Trophoblast cell (in vitro differentiated cells and primary cell): Measurements from ENCODE around the gene REXO2.

Source experiments
- DNase-seq, 2 donors: peaks; one replicate each; pipeline ENCODE4 v3.0.0-alpha.2; 2016
- H2AFZ ChIP-seq: 2 replicates; pipeline ENCODE4 v1.6.1; 2013; ENCODE audit warnings: low read length, moderate library complexity, mild to moderate bottlenecking; ENCODE audit not compliant: insufficient read depth, poor library complexity
- H2AK5ac ChIP-seq: 2 replicates; pipeline ENCODE4 v1.6.1; 2013; ENCODE audit warnings: mild to moderate bottlenecking, low read length
- H2BK120ac ChIP-seq: 2 replicates; pipeline ENCODE4 v1.6.1; 2013; ENCODE audit warnings: low read length, mild to moderate bottlenecking, moderate library complexity; ENCODE audit not compliant: insufficient read depth, poor library complexity
- H2BK12ac ChIP-seq: 2 replicates; pipeline ENCODE4 v1.6.1; 2013; ENCODE audit warnings: mild to moderate bottlenecking, low read length, moderate library complexity
- H2BK5ac ChIP-seq: 2 replicates; pipeline ENCODE4 v1.6.1; 2013; ENCODE audit warnings: low read length, low read depth, moderate library complexity, mild to moderate bottlenecking; ENCODE audit not compliant: poor library complexity
- H3K14ac ChIP-seq: 2 replicates; pipeline ENCODE4 v1.6.1; 2013; ENCODE audit warnings: mild to moderate bottlenecking, low read length
- H3K18ac ChIP-seq: 2 replicates; pipeline ENCODE4 v1.6.1; 2013; ENCODE audit warnings: mild to moderate bottlenecking, low read length
- H3K23ac ChIP-seq: 2 replicates; pipeline ENCODE4 v1.6.1; 2013; ENCODE audit warnings: low read length
- H3K27ac ChIP-seq: 2 replicates; pipeline ENCODE4 v1.5.1; 2013; ENCODE audit warnings: low read depth, mild to moderate bottlenecking, inconsistent platforms, low read length, moderate library complexity
- H3K27me3 ChIP-seq: 2 replicates; pipeline ENCODE4 v1.6.1; 2013; ENCODE audit warnings: inconsistent platforms, mild to moderate bottlenecking, low read length, moderate library complexity; ENCODE audit not compliant: insufficient read depth
- H3K36me3 ChIP-seq, 2 experiments: 1 replicate in 1 of 2; 2 replicates in 1 of 2; pipeline ENCODE4 v1.6.1; 2013; ENCODE audit warnings: low read length in 2 of 2, mild to moderate bottlenecking in 2 of 2, moderate library complexity in 1 of 2; ENCODE audit not compliant: insufficient read depth in 2 of 2, control insufficient read depth in 1 of 2
- H3K4ac ChIP-seq: 2 replicates; pipeline ENCODE4 v1.6.1; 2013; ENCODE audit warnings: low read depth, mild to moderate bottlenecking, low read length, moderate library complexity
- H3K4me1 ChIP-seq, 2 experiments: 1 replicate in 1 of 2; 2 replicates in 1 of 2; pipeline ENCODE4 v1.6.1; 2013; ENCODE audit warnings: low read length in 2 of 2, mild to moderate bottlenecking in 2 of 2, moderate library complexity in 1 of 2; ENCODE audit not compliant: insufficient read depth in 2 of 2, control insufficient read depth in 1 of 2
- H3K4me2 ChIP-seq: 2 replicates; pipeline ENCODE4 v1.6.1; 2013; ENCODE audit warnings: inconsistent platforms, mild to moderate bottlenecking, low read length, moderate library complexity
- H3K4me3 ChIP-seq: 2 replicates; pipeline ENCODE4 v1.5.1; 2013; ENCODE audit warnings: mild to moderate bottlenecking, low read depth, low read length, inconsistent platforms
- H3K79me1 ChIP-seq: one replicate; pipeline ENCODE4 v1.6.1; 2013; ENCODE audit warnings: low read length
- H3K79me2 ChIP-seq: 2 replicates; pipeline ENCODE4 v1.6.1; 2013; ENCODE audit warnings: low read length, mild to moderate bottlenecking; ENCODE audit not compliant: control insufficient read depth, insufficient read depth, poor library complexity
- H3K9ac ChIP-seq: 2 replicates; pipeline ENCODE4 v1.6.1; 2013; ENCODE audit warnings: mild to moderate bottlenecking, low read length
- H3K9me3 ChIP-seq: 2 replicates; pipeline ENCODE4 v1.6.1; 2013; ENCODE audit warnings: low read depth, mild to moderate bottlenecking, control low read depth, inconsistent platforms, low read length; ENCODE audit not compliant: insufficient read depth
- H4K12ac ChIP-seq: 2 replicates; pipeline ENCODE4 v1.6.1; 2013; ENCODE audit warnings: low read depth, mild to moderate bottlenecking, low read length, moderate library complexity
- H4K8ac ChIP-seq: 2 replicates; pipeline ENCODE4 v1.6.1; 2013; ENCODE audit warnings: low read depth, mild to moderate bottlenecking, low read length, moderate library complexity
- H4K91ac ChIP-seq: one replicate; pipeline ENCODE4 v1.6.1; 2013; ENCODE audit warnings: low read depth, mild to moderate bottlenecking, low read length, moderate library complexity
- WGBS: extraction: QIAGEN DNeasy Blood & Tissue Kit; methylation state at CpG from one replicate; pipeline ENCODE4 v1.1.7; 2013; ENCODE audit warnings: missing lambda C conversion rate; ENCODE audit not compliant: insufficient read length, insufficient coverage; ENCODE audit errors: extremely low coverage; 5-methylcytosine and 5-hydroxymethylcytosine counted together

Gene REXO2

DNA sequence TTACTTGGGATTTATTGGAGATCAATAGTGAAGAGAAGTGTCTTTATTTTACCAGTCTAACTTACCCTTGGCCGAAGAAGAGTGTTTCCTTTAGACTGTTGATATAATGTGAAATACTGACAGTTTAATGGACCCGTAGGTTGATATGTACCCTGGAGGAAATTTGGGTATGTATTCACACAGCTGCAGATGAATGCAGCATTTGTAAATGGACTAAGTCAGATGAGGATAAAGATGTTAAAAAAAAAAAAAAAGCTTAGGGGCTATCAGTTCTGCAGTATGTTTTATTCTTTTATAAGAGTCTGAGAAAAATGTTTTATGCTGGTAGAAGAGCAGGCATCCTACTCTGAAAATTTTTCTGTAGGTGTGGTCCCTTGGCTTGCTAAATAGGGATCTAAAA is 2.7 kb downstream of the REXO2 start:
- H4K12ac ChIP-seq: no peak overlapping the region
- H2BK5ac ChIP-seq: no peak overlapping the region
- H4K8ac ChIP-seq: no peak overlapping the region
- H3K79me2 ChIP-seq: peaks cover 12% of the 10 kb centered on the region
- peaks cover 12% of the 10 kb centered on the region for H3K79me1 ChIP-seq
- H3K9ac ChIP-seq: no peak overlapping the region
- H3K27me3 ChIP-seq: no peaks in the 10 kb centered on the region
- no peak overlapping the region for H3K14ac ChIP-seq
- no peak overlapping the region for H2AFZ ChIP-seq
- H2BK12ac ChIP-seq: no peak overlapping the region
- no peak overlapping the region for H3K18ac ChIP-seq
- WGBS: no CpG with 5 or more reads among the region's 2 CpGs
- H3K4me3 ChIP-seq: no peak overlapping the region
- H3K4me1 ChIP-seq: peaks cover 6 to 11% of the 10 kb centered on the region in 2 experiments
- H3K9me3 ChIP-seq: peaks cover 2% of the 10 kb centered on the region
- peaks cover 0 to 4% of the 10 kb centered on the region in 2 experiments for H3K36me3 ChIP-seq
- H3K27ac ChIP-seq: no peak overlapping the region
- no peak overlapping the region for H2BK120ac ChIP-seq
- H2AK5ac ChIP-seq: no peak overlapping the region
- no peak overlapping the region for H4K91ac ChIP-seq
- H3K4ac ChIP-seq: no peak overlapping the region
- H3K23ac ChIP-seq: no peak overlapping the region
- H3K4me2 ChIP-seq: no peak overlapping the region
- DNase-seq: no peak

DNA sequence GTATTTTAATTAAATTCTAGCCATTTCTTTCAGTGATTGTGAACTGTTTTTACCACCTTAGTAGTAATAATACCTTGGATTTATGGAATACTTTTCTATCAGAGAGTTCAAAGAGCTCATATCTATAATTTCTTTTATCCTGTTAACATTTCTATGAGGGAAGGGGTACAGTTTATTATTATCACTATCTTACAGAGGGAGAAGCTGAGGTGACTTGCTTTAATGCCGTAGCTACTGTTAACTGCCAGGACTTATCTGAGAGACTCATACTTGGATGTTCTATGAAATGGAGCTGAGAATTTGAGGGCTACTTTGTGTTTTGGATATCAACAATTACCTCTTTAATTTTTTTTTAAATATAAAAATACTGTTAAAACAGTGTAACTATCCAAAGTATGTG is 3.3 kb downstream of the REXO2 start:
- Histone ChIP-seq H3K14ac (no peak overlapping the region), H2BK12ac (no peak overlapping the region), H3K4me1 (peaks cover 6 to 11% of the 10 kb centered on the region in 2 experiments), H2AFZ (no peak overlapping the region), H2BK120ac (no peak overlapping the region), H3K9ac (no peak overlapping the region), H3K36me3 (peaks cover 0 to 4% of the 10 kb centered on the region in 2 experiments), H2BK5ac (no peak overlapping the region), H4K8ac (no peak overlapping the region), H3K27me3 (no peaks in the 10 kb centered on the region), H3K18ac (no peak overlapping the region), H4K91ac (no peak overlapping the region), H3K9me3 (peaks cover 2% of the 10 kb centered on the region), H3K79me1 (peaks cover 12% of the 10 kb centered on the region), H4K12ac (no peak overlapping the region), H3K79me2 (peaks cover 12% of the 10 kb centered on the region), H3K23ac (no peak overlapping the region), H3K4ac (no peak overlapping the region), H3K27ac (no peak overlapping the region), H3K4me2 (no peak overlapping the region), H3K4me3 (no peak overlapping the region), H2AK5ac (no peak overlapping the region)
- WGBS: no CpG with 5 or more reads among the region's 1 CpG
- no peak for DNase-seq

DNA sequence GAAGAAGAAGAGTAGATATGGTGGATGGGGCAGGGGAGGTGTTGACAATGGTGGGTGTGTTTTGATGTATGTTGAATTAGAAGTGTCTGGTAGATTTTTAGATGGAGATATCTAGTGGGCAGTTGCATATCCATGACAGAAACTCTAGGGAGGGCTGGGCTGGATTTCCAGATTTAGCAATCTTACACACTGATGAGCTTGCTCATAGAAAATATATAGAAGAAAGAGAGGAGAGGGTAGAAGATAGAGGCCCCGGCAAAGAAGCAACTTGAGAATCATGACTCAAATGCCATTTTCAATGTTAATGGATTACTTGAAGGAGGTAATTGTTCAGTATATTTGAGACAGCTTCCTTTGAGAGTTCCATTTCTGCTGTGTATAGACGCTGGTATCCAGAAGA is 8.2 kb downstream of the REXO2 start:
- Histone ChIP-seq H3K4me3 (no peak overlapping the region), H3K4ac (no peak overlapping the region), H4K8ac (no peak overlapping the region), H3K79me2 (peaks cover 2% of the 10 kb centered on the region), H2BK12ac (no peak overlapping the region), H3K4me2 (no peak overlapping the region), H3K9me3 (no peaks in the 10 kb centered on the region), H2AFZ (no peak overlapping the region), H2BK5ac (no peak overlapping the region), H3K14ac (no peak overlapping the region), H3K9ac (no peak overlapping the region), H3K4me1 (peaks cover 3 to 5% of the 10 kb centered on the region in 2 experiments), H2BK120ac (no peak overlapping the region), H4K91ac (no peak overlapping the region), H3K23ac (no peak overlapping the region), H3K27me3 (no peaks in the 10 kb centered on the region), H3K18ac (no peak overlapping the region), H4K12ac (no peak overlapping the region), H3K36me3 (peaks cover 0 to 8% of the 10 kb centered on the region in 2 experiments), H2AK5ac (no peak overlapping the region), H3K79me1 (no peaks in the 10 kb centered on the region), H3K27ac (no peak overlapping the region)
- no peak for DNase-seq
- no CpG with 5 or more reads among the region's 2 CpGs for WGBS

DNA sequence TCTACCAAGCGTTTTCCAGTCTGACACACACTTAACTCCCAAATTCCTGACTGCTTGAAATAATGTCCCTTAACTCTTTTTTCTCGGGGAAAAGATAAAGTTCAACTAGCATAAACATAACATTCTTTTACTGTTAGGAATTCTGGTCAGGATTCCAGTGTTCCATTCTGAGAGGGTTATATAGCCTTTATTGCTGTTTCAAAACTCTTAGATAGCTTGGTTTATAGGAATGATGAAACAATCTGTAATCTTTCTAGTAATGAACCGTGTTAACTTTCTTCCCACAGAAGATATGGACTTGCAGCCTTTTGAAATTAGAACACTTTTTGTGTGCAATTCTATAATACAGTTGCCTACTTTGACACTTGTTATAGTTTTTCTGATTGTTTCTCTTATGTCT is 8.6 kb downstream of the REXO2 start:
- Histone ChIP-seq H4K8ac (no peak overlapping the region), H2BK12ac (no peak overlapping the region), H2AK5ac (no peak overlapping the region), H3K4me3 (no peak overlapping the region), H3K4ac (no peak overlapping the region), H3K9me3 (no peaks in the 10 kb centered on the region), H3K14ac (no peak overlapping the region), H3K18ac (no peak overlapping the region), H3K27me3 (no peaks in the 10 kb centered on the region), H4K91ac (no peak overlapping the region), H2BK120ac (no peak overlapping the region), H3K4me1 (peaks cover 3 to 5% of the 10 kb centered on the region in 2 experiments), H4K12ac (no peak overlapping the region), H2AFZ (no peak overlapping the region), H3K79me2 (peaks cover 2% of the 10 kb centered on the region), H3K36me3 (peaks cover 0 to 9% of the 10 kb centered on the region in 2 experiments), H3K23ac (no peak overlapping the region), H3K27ac (no peak overlapping the region), H3K4me2 (no peak overlapping the region), H3K9ac (no peak overlapping the region), H2BK5ac (no peak overlapping the region), H3K79me1 (no peaks in the 10 kb centered on the region)
- no CpG with 5 or more reads among the region's 3 CpGs for WGBS
- no peak for DNase-seq
